Activated T-helper 2 cell treated with anti-CD3 and anti-CD28 coated beads, Interferon-gamma antibody, Interleukin-2, Interleukin-4, amounts not matched to agents 10 μg/mL and 5 μg/mL and 100 μg/mL, durations not matched to agents 14 hours and 24 hours and 36 hours (primary cell): ENCODE results near the gene HIP1. TPM values are rescaled to one million over a fixed set of nuclear protein-coding genes. Genes with fewer than 3 reads are reported as not detected.
"Not testable (repeated sequence)": the region's sequence is repeated elsewhere in the genome, so short reads cannot be mapped to it uniquely, and the experiment has no call there.

Source experiments
- DNase-seq: peaks from one replicate; pipeline ENCODE4 v3.0.0; 2021; ENCODE audit warnings: low spot score
- H3K27ac Mint-ChIP-seq: one replicate; pipeline ENCODE4 v1.8.0; 2021; ENCODE audit warnings: mixed read lengths
- H3K27me3 Mint-ChIP-seq: one replicate; pipeline ENCODE4 v1.8.0; 2021; ENCODE audit warnings: low read depth, mixed read lengths
- H3K36me3 Mint-ChIP-seq: one replicate; pipeline ENCODE4 v1.8.0; 2021; ENCODE audit warnings: low read depth, mixed read lengths
- H3K4me1 Mint-ChIP-seq: one replicate; pipeline ENCODE4 v1.8.0; 2021; ENCODE audit warnings: low read depth, mixed read lengths
- H3K4me3 Mint-ChIP-seq: one replicate; pipeline ENCODE4 v1.8.0; 2021; ENCODE audit warnings: low read depth, mild to moderate bottlenecking, moderate library complexity, mixed read lengths
- H3K9me3 Mint-ChIP-seq: one replicate; pipeline ENCODE4 v1.8.0; 2021; ENCODE audit warnings: mixed read lengths
- intact Hi-C: fragments of 100-400 bp; cut with micrococcal nuclease; formaldehyde crosslinking; loops from one replicate; pipeline ENCODE4 v1.15.1; 2023
- total RNA-seq: library from RNA; stranded (reverse); gene quantifications from 2 replicates; pipeline ENCODE4 v1.2.3, GENCODE V29; 2022

HIP1 gene
- total RNA-seq, 1 donor from 2014 or later: 10.6 TPM

DNA sequence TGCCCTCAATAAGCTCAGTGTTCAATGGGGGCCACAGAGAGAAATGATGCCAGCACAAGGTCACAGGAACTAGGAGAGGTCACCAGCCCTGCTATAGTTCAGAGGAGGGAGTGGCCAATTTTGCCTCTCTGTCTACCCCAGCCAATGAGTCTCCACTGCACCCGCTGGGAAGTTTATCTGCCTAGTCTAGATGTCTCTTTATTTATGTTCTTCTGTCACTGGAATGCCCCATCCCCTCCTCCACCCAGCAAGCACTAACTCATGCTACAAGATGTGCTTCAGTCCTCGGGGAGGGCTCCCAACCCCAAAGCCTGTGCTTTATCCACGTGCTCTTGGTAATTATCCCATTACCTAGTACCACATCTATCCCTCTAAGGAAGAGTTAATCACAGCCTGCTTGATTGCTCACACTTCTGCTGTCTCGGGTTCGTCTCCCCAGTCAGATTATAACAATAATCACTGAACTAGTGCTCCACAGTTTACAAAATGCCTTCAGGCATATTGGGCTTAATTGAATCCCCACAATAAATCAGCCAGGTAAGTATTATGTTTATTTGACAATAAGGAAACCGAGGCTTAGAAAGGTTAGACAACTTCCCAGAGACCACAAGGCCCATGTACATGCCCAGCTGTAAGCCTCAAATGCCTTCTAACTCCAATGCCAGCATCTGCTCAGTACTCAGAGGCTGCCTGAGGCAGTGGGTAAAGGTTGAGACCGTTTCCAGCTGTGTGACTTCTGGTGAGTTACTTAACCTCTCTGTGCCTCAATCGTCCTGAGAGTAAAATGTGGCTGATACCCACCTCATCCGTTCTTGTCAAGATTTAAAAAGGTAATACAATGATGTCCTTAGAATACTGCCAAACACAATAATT lies 3.9 kb downstream of the HIP1 start:
- H3K36me3 Mint-ChIP-seq: no peaks in the 10 kb centered on the region
- no peaks in the 10 kb centered on the region for H3K9me3 Mint-ChIP-seq
- intact Hi-C loops: loop anchor here (5.0 kb wide), 2 partner anchors 182 to 208 kb away; partner anchors contain the start of gene POR
- no peak for DNase-seq
- no peak overlapping the region for H3K4me3 Mint-ChIP-seq
- H3K27me3 Mint-ChIP-seq: peaks cover 6% of the 10 kb centered on the region
- peaks cover 6% of the 10 kb centered on the region for H3K4me1 Mint-ChIP-seq
- no peak overlapping the region for H3K27ac Mint-ChIP-seq

GRCh38 chr7:75732764-75733630 lies 5.7 kb downstream of the HIP1 start:
- intact Hi-C loops: no loop called here
- peaks cover 5% of the 10 kb centered on the region for H3K27me3 Mint-ChIP-seq
- DNase-seq: no peak
- no peaks in the 10 kb centered on the region for H3K36me3 Mint-ChIP-seq
- no peaks in the 10 kb centered on the region for H3K9me3 Mint-ChIP-seq
- H3K4me3 Mint-ChIP-seq: no peak overlapping the region
- H3K27ac Mint-ChIP-seq: no peak overlapping the region
- peaks cover 12% of the 10 kb centered on the region for H3K4me1 Mint-ChIP-seq

- Mint-ChIP-seq H3K4me3 (no peak overlapping the region), H3K4me1 (peaks cover 15% of the 10 kb centered on the region), H3K36me3 (no peaks in the 10 kb centered on the region), H3K27ac (no peak overlapping the region), H3K9me3 (no peaks in the 10 kb centered on the region), H3K27me3 (peaks cover 5% of the 10 kb centered on the region)
- intact Hi-C loops: no loop called here
- no peak for DNase-seq
Measured at GRCh38 chr7:75732016-75732521, 6.7 kb downstream of the HIP1 start.

DNA sequence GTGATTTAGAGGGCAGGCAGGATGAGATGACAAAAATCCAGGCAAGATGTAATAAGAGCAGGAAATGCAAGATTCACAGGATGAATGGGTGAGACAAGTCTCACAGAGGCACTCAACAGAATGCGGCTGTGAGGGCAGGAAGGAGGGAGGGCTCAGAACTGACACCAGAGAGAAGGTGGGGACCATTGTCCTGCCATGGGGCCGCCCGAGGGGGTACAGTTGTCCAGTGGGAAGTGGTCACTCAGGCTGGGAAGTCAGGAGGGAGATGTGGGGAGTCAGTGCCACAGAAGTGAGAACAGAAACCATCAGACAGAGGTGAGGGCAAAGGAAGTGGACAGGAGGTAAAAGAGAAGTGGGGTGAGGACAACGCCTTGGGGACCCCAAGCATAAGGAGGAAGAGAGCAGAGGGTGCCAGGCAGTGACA lies 8.9 kb downstream of the HIP1 start:
- peaks cover 15% of the 10 kb centered on the region for H3K4me1 Mint-ChIP-seq
- no peaks in the 10 kb centered on the region for H3K9me3 Mint-ChIP-seq
- H3K36me3 Mint-ChIP-seq: no peaks in the 10 kb centered on the region
- no peak overlapping the region for H3K27ac Mint-ChIP-seq
- DNase-seq: no peak
- intact Hi-C loops: no loop called here
- no peaks in the 10 kb centered on the region for H3K27me3 Mint-ChIP-seq
- no peak overlapping the region for H3K4me3 Mint-ChIP-seq

DNA sequence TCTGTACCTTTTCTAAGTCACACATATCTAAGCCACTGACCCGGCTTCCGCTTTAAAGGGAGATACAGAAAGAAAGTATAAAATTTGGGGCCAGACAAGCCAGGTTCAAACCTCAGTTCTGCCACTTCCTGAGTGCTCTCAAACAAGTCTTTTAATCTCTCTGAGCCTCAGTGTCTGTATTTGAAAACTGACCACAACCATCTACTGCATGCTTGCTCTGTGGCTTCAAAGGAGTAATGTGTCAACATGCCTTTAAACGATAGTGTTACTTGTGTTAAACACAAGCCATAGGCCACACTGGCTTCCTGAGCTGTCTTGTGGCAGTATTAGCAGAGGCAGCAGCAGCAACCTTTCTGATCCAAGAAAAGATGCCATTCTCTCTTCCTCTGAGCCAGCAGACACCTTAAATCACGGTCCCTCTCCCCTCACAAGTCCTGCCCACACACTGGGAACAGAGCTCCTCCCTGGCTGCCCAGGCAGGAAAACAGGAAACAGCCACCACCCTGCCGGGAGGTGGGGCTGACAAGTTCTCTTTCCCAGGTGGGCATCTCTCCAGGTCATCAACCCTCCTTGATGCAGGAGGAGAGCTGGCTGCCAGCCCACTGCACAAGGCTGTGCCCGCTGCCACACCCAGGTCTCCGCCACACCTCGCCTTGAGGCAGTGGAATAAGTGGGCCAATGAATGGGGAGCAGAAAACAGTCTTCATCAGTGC lies 10.7 kb downstream of the HIP1 start:
- H3K4me1 Mint-ChIP-seq: peaks cover 15% of the 10 kb centered on the region
- H3K27me3 Mint-ChIP-seq: no peaks in the 10 kb centered on the region
- peak; percentile 18 for DNase-seq
- H3K27ac Mint-ChIP-seq: peak overlapping the region; percentile 28
- no peaks in the 10 kb centered on the region for H3K9me3 Mint-ChIP-seq
- no peak overlapping the region for H3K4me3 Mint-ChIP-seq
- H3K36me3 Mint-ChIP-seq: no peaks in the 10 kb centered on the region
- intact Hi-C loops: no loop called here

DNA sequence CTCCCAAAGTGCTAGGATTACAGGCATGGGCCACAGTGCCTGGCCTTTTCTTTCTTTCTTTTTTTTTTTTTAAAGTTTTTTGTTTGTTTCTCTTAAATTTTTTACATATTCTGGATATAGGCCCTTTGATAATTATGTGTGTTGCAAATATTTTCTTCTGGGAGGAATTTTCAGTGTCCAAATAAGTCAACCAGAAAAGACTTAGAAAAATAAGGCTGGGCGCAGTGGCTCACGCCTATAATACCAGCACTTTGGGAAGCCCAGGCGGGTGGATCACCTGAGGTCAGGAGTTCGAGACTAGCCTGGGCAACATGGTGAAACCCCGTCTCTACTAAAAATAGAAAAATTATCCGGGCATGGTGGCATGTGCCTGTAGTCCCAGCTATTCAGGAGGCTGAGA lies 11.4 kb downstream of the HIP1 start:
- H3K27ac Mint-ChIP-seq, H3K36me3 Mint-ChIP-seq, H3K27me3 Mint-ChIP-seq, intact Hi-C loops, DNase-seq, H3K9me3 Mint-ChIP-seq, H3K4me3 Mint-ChIP-seq: not testable (repeated sequence)
- peaks cover 15% of the 10 kb centered on the region for H3K4me1 Mint-ChIP-seq

GRCh38 chr7:75725306-75725705 lies 13.4 kb downstream of the HIP1 start:
- Mint-ChIP-seq H3K4me3 (no peak overlapping the region), H3K36me3 (no peaks in the 10 kb centered on the region), H3K27ac (no peak overlapping the region), H3K9me3 (no peaks in the 10 kb centered on the region), H3K27me3 (no peaks in the 10 kb centered on the region), H3K4me1 (peaks cover 15% of the 10 kb centered on the region)
- intact Hi-C loops: no loop called here
- no peak for DNase-seq

DNA sequence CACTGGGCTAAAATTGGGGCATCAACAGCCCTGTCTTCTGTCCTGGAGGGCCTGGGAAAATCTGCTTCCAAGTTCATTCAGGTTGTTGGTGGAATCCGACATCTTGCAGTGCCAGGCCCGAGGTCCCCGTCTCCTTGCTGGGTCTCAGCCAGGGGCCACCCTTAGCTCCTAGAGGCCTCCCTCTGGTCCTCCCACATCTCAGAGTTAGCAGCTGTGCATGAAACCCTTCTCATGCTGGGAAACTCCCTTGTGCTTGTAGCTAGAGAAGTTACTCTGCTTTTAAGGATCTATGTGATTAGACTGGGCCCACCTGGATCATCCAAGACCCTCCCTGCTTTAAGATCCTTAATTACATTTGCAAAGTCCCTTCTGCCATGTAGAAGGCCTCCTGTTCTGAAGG lies 15.3 kb downstream of the HIP1 start:
- DNase-seq: no peak
- Mint-ChIP-seq H3K27me3 (no peaks in the 10 kb centered on the region), H3K36me3 (no peaks in the 10 kb centered on the region), H3K9me3 (no peaks in the 10 kb centered on the region), H3K27ac (no peak overlapping the region), H3K4me1 (peaks cover 8% of the 10 kb centered on the region), H3K4me3 (no peak overlapping the region)
- intact Hi-C loops: no loop called here

GRCh38 chr7:75722373-75722772 lies 16.4 kb downstream of the HIP1 start:
- H3K9me3 Mint-ChIP-seq: no peaks in the 10 kb centered on the region
- H3K36me3 Mint-ChIP-seq: no peaks in the 10 kb centered on the region
- H3K27me3 Mint-ChIP-seq: no peaks in the 10 kb centered on the region
- intact Hi-C loops: no loop called here
- DNase-seq: no peak
- H3K27ac Mint-ChIP-seq: no peak overlapping the region
- H3K4me3 Mint-ChIP-seq: no peak overlapping the region
- no peaks in the 10 kb centered on the region for H3K4me1 Mint-ChIP-seq

DNA sequence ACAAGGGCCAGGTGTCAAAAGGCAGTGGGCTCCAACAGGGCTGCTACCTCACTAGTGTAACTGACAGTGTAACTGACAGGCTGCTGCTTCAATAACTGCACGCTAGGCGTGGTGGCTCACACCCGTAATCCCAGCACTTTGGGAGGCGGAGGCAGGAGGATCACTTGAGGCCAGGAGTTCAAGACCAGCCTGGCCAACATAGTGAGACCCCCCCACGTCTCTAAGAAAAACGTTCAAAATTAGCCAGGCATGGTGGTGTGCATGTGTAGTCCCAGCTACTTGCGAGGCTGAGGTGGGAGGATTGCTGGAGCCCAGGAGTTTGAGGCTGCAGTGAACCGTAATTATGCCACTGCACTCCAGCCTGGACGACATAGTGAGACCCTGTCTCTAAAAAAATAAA lies 16.8 kb downstream of the HIP1 start:
- H3K4me3 Mint-ChIP-seq, intact Hi-C loops, H3K27me3 Mint-ChIP-seq, H3K4me1 Mint-ChIP-seq, H3K36me3 Mint-ChIP-seq, H3K9me3 Mint-ChIP-seq, DNase-seq, H3K27ac Mint-ChIP-seq: not testable (repeated sequence)

DNA sequence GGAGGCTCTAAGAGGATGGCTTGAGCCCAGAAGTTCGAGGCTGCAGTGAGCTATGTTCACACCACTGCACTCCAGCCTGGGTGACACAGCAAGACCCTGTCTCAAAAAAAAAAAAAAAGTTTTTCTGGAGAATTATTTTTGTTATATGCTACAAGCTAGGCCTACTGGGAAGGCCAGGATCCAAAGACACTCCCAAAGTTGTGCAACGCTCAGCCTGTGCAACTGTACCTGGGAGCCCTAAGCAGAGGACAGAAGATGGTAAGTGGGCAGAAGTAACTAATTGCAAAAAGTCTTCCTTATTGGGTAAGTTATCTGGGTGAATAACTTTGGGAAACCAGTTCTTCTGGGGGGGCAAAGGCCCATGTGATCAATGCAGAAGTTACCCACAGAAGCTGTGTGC lies 17.3 kb downstream of the HIP1 start:
- no peak overlapping the region for H3K27ac Mint-ChIP-seq
- no peaks in the 10 kb centered on the region for H3K27me3 Mint-ChIP-seq
- H3K4me1 Mint-ChIP-seq: no peaks in the 10 kb centered on the region
- no peaks in the 10 kb centered on the region for H3K9me3 Mint-ChIP-seq
- H3K4me3 Mint-ChIP-seq: no peak overlapping the region
- H3K36me3 Mint-ChIP-seq: no peaks in the 10 kb centered on the region
- intact Hi-C loops: no loop called here
- DNase-seq: no peak

DNA sequence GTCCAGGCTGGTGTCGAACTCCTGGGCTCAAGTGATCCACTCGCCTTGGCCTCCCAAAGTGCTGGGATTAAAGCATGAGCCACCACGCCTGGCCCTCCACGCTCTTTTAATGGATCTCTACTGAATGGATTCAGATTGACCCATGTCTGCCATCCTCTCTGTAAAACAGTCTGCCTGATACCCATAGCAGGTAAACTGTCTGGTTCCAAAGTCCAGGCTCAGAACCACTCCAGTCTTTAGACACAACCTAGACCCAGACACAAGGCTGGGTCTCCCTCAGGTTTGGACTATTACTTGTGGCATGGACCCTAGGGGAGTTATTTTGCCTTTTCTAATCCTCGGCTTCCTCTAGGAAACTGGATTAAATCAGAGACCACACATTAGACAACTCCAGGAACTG lies 19.1 kb downstream of the HIP1 start:
- intact Hi-C loops: no loop called here
- H3K36me3 Mint-ChIP-seq: no peaks in the 10 kb centered on the region
- no peak for DNase-seq
- H3K27ac Mint-ChIP-seq: no peak overlapping the region
- H3K9me3 Mint-ChIP-seq: no peaks in the 10 kb centered on the region
- H3K27me3 Mint-ChIP-seq: no peaks in the 10 kb centered on the region
- H3K4me3 Mint-ChIP-seq: no peak overlapping the region
- H3K4me1 Mint-ChIP-seq: no peaks in the 10 kb centered on the region
